HEK293T (cell line): ENCODE measurements around the gene ZBED6.

ENCODE experiments used
- BHLHE40 ChIP-seq: fragments of 450-650 bp; IDR thresholded peaks from 2 replicates; pipeline ENCODE4 v1.6.1; 2016; ENCODE audit warnings: mild to moderate bottlenecking, moderate library complexity, borderline replicate concordance
- NFRKB ChIP-seq: fragments of 450-650 bp; IDR thresholded peaks from 2 replicates; pipeline ENCODE4 v1.6.1; 2016; ENCODE audit warnings: mild to moderate bottlenecking, moderate library complexity
- SP1 ChIP-seq: fragments of 450-650 bp; IDR thresholded peaks from 2 replicates; pipeline ENCODE4 v1.6.1; 2017
- SUZ12 ChIP-seq: fragments of 450-650 bp; IDR thresholded peaks from 2 replicates; pipeline ENCODE4 v1.6.1; 2016; ENCODE audit warnings: mild to moderate bottlenecking

- no peak for TF ChIP-seq NFRKB
- no peak for TF ChIP-seq SUZ12
- no peak for TF ChIP-seq BHLHE40
- TF ChIP-seq SP1 = no peak
These were observed 41.0 kb upstream of the ZBED6 start for GRCh38 chr1:203754455-203754864.
